A549 (cell line): Measurements from ENCODE around the gene CTDSPL. TPM values are rescaled to one million over a fixed set of nuclear protein-coding genes. Genes with fewer than 3 reads are reported as not detected.

Source experiments
- ATAC-seq, 2 experiments: fragments of 200-7000 bp in 1 of 2; fragments of >200 bp in 1 of 2; cut with Nextera tagmentation in 1 of 2; cut with Tn5 transposase in 1 of 2; 3 replicates each; pipeline versions ENCODE4 v1.8.0 to v1.9.1; 2018 to 2020; ENCODE audit warnings: mild to moderate bottlenecking in 1 of 2, moderate library complexity in 1 of 2
- CTCF ChIA-PET: fragments of 300-600 bp; sonication (Branson Sonifier 250); formaldehyde crosslinking; extraction: SDS; loops from one replicate; lab custom pipeline; 2021; ENCODE audit warnings: antibody characterized with exemption, inconsistent platforms; lab: Yijun Ruan, JAX
- POLR2A ChIA-PET: fragments of 350-600 bp; formaldehyde crosslinking; extraction: SDS; loops from one replicate; lab custom pipeline; 2021; ENCODE audit warnings: antibody characterized with exemption, inconsistent platforms; lab: Yijun Ruan, JAX
- DNase-seq, 2 experiments: peaks; one replicate each; pipeline versions ENCODE4 v3.0.0 to v3.0.0-alpha.2; 2011 to 2016; ENCODE audit warnings: low read depth in 1 of 2, low spot score in 1 of 2
- FAIRE-seq: peaks from 2 replicates; lab custom pipeline; 2011; peaks lifted over from hg19 to GRCh38; lab: Jason Lieb, UNC
- H3K27ac ChIP-seq, 2 experiments: fragments of >200 bp; sonication (Bioruptor Twin); formaldehyde crosslinking; 3 replicates each; pipeline ENCODE4 v1.5.1; 2016 to 2017
- H3K4me1 ChIP-seq: fragments of >200 bp; sonication (Bioruptor Twin); formaldehyde crosslinking; 3 replicates; pipeline ENCODE4 v1.6.1; 2016
- H3K4me2 ChIP-seq: fragments of >200 bp; sonication (Bioruptor Twin); formaldehyde crosslinking; 3 replicates; pipeline ENCODE4 v1.6.1; 2016
- H3K4me3 ChIP-seq: fragments of >200 bp; sonication (Bioruptor Twin); formaldehyde crosslinking; 3 replicates; pipeline ENCODE4 v1.5.1; 2016
- H3K9me3 ChIP-seq: fragments of >200 bp; sonication (Bioruptor Twin); formaldehyde crosslinking; 3 replicates; pipeline ENCODE4 v1.6.1; 2016
- ATOH8 ChIP-seq: fragments of 250-450 bp; sonication (Bioruptor Pico); IDR thresholded peaks from 2 replicates; pipeline ENCODE4 v1.5.0; 2020; ENCODE audit warnings: low read depth, mild to moderate bottlenecking, moderate library complexity
- CBX2 ChIP-seq: fragments of 200-600 bp; sonication (generic); IDR thresholded peaks from 2 replicates; pipeline ENCODE4 v1.6.1; 2016; ENCODE audit warnings: low read depth, mild to moderate bottlenecking, borderline replicate concordance
- CBX8 ChIP-seq: fragments of 200-600 bp; sonication (generic); IDR thresholded peaks from 2 replicates; pipeline ENCODE4 v1.6.1; 2016
- CEBPB ChIP-seq, 2 experiments: fragments of >200 bp in 1 of 2; sonication (Bioruptor Twin) in 1 of 2; formaldehyde crosslinking in 1 of 2; IDR thresholded peaks; 2 replicates each; pipeline ENCODE4 v1.6.1; 2012 to 2016
- E2F6 ChIP-seq: IDR thresholded peaks from 2 replicates; pipeline ENCODE4 v1.6.1; 2012; ENCODE audit warnings: low read depth, borderline replicate concordance
- EHF ChIP-seq: fragments of 250-450 bp; sonication (Bioruptor Pico); IDR thresholded peaks from 2 replicates; pipeline ENCODE4 v1.5.0; 2020; ENCODE audit warnings: mild to moderate bottlenecking
- EHMT2 ChIP-seq: fragments of 200-600 bp; sonication (generic); IDR thresholded peaks from 2 replicates; pipeline ENCODE4 v1.6.1; 2016; ENCODE audit warnings: antibody characterized with exemption, low read depth, mild to moderate bottlenecking, moderate library complexity
- EP300 ChIP-seq, 2 experiments: fragments of >200 bp; sonication (Bioruptor Twin); formaldehyde crosslinking; IDR thresholded peaks; 2 replicates in 1 of 2; 3 replicates in 1 of 2; pipeline ENCODE4 v1.6.1; 2016 to 2017
- FOSB ChIP-seq: fragments of 250-450 bp; sonication (Bioruptor Pico); IDR thresholded peaks from 2 replicates; pipeline ENCODE4 v1.5.0; 2020; ENCODE audit warnings: mild to moderate bottlenecking, moderate library complexity
- FOXS1 ChIP-seq: fragments of 250-450 bp; sonication (Bioruptor Pico); IDR thresholded peaks from 2 replicates; pipeline ENCODE4 v1.5.0; 2020; ENCODE audit warnings: mild to moderate bottlenecking, moderate library complexity
- JUNB ChIP-seq: fragments of >200 bp; sonication (Bioruptor Twin); formaldehyde crosslinking; IDR thresholded peaks from 2 replicates; pipeline ENCODE4 v1.6.1; 2016
- KDM5A ChIP-seq: fragments of 200-600 bp; sonication (generic); IDR thresholded peaks from 2 replicates; pipeline ENCODE4 v1.6.1; 2016; ENCODE audit warnings: antibody characterized with exemption, mild to moderate bottlenecking
- MAFK ChIP-seq: fragments of 450-650 bp; IDR thresholded peaks from 2 replicates; pipeline ENCODE4 v1.6.1; 2014; ENCODE audit not compliant: partially characterized antibody
- NR3C1 ChIP-seq: fragments of >200 bp; sonication (Bioruptor Twin); formaldehyde crosslinking; IDR thresholded peaks from 3 replicates; pipeline ENCODE4 v1.6.1; 2017
- PBX3 ChIP-seq: IDR thresholded peaks from 2 replicates; pipeline ENCODE4 v1.6.1; 2012
- POLR2A ChIP-seq: IDR thresholded peaks from 2 replicates; pipeline ENCODE4 v1.6.1; 2012; ENCODE audit warnings: mild to moderate bottlenecking, low read length
- POLR2AphosphoS2 ChIP-seq: conservative IDR thresholded peaks from 2 replicates; pipeline ENCODE4 v1.6.1; 2012; ENCODE audit warnings: low read length, improper control_type of control experiment, inconsistent platforms
- RARB ChIP-seq: fragments of 250-450 bp; sonication (Bioruptor Pico); IDR thresholded peaks from 2 replicates; pipeline ENCODE4 v1.8.0; 2021; ENCODE audit warnings: mild to moderate bottlenecking, moderate library complexity
- REST ChIP-seq: fragments of 200-600 bp; sonication (generic); IDR thresholded peaks from 2 replicates; pipeline ENCODE4 v1.6.1; 2016; ENCODE audit warnings: antibody characterized with exemption, mild to moderate bottlenecking, moderate library complexity
- RNF2 ChIP-seq: fragments of 200-600 bp; sonication (generic); IDR thresholded peaks from 2 replicates; pipeline ENCODE4 v1.6.1; 2016; ENCODE audit warnings: low read depth, mild to moderate bottlenecking, antibody characterized with exemption, moderate library complexity, borderline replicate concordance
- SMC3 ChIP-seq: fragments of >200 bp; sonication (Bioruptor Twin); formaldehyde crosslinking; IDR thresholded peaks from 3 replicates; pipeline ENCODE4 v1.6.1; 2018; ENCODE audit warnings: inconsistent platforms
- ZC3H11A ChIP-seq: fragments of 450-650 bp; IDR thresholded peaks from 2 replicates; pipeline ENCODE4 v1.6.1; 2014; ENCODE audit warnings: antibody characterized with exemption, mild to moderate bottlenecking
- ZNF302 ChIP-seq: fragments of 250-450 bp; sonication (Bioruptor Pico); IDR thresholded peaks from 2 replicates; pipeline ENCODE4 v1.9.0; 2021; ENCODE audit warnings: inconsistent platforms, mild to moderate bottlenecking, moderate library complexity
- WGBS: methylation state at CpG from one replicate; pipeline ENCODE4 v1.1.6; 2017; ENCODE audit errors: missing lambda C conversion rate; 5-methylcytosine and 5-hydroxymethylcytosine counted together
- polyA plus RNA-seq, 4 experiments: library from polyadenylated mRNA; depleted of rRNA in 3 of 4; stranded (reverse); fragments of >200 nt; fragmentation: RNase III in 1 of 4; extraction: RNeasy Plus Mini Kit Qiagen cat#74134 plus additional on column Dnase treatment in 1 of 4; gene quantifications; 2 replicates in 3 of 4; 3 replicates in 1 of 4; pipeline ENCODE4 v1.2.3, GENCODE V29; 2011 to 2017

CTDSPL gene
- polyA plus RNA-seq, 2 of the 4 experiments (the other 2 are of a cell fraction) = 9.9 to 35.1 TPM

GRCh38 chr3:37956723-37957538, 95.3 kb downstream of the CTDSPL start:
- ATAC-seq = no peak
- CTCF ChIA-PET = interaction anchor here (0.7 to 8.5 kb wide), 5 partner anchors 9 to 109 kb away, joined by 3 to 74 read pairs (median 4); no protein-coding TSS in a partner anchor
- Histone ChIP-seq H3K27ac (no peak overlapping the region), H3K4me2 (no peak overlapping the region), H3K9me3 (no peaks in the 10 kb centered on the region), H3K4me3 (no peak overlapping the region), H3K4me1 (0 out of 3 replicates have a peak, but pooled peaks cover 4% of the 10 kb centered on the region)
- WGBS = 81% methylated on average over 2 of the region's 2 CpGs
- POLR2A ChIA-PET = no interaction called here
- DNase-seq = no peak
- no peak for FAIRE-seq
- TF ChIP-seq NR3C1 (no peak), FOSB (no peak), PBX3 (no peak), CBX2 (no peak), ZC3H11A (no peak), KDM5A (no peak), SMC3 (no peak), ATOH8 (CRISPR knock-in tag) (no peak), FOXS1 (CRISPR knock-in tag) (no peak), CEBPB (IDR thresholded peaks at IDR 0.05) (no peak), CBX8 (no peak), ZNF302 (CRISPR knock-in tag) (no peak), JUNB (no peak), EHF (CRISPR knock-in tag) (no peak), POLR2AphosphoS2 (no peak), POLR2A (no peak), EHMT2 (no peak), MAFK (no peak), RARB (CRISPR knock-in tag) (no peak), EP300 (IDR thresholded peaks at IDR 0.05) (no peak)

GRCh38 chr3:37957539-37957936, 95.9 kb downstream of the CTDSPL start:
- Histone ChIP-seq H3K4me3 (no peak overlapping the region), H3K9me3 (no peaks in the 10 kb centered on the region), H3K4me2 (no peak overlapping the region), H3K4me1 (peaks cover 10% of the 10 kb centered on the region; the same call in 2 of the 3 replicates), H3K27ac (no peak overlapping the region)
- no peak for TF ChIP-seq FOSB
- no peak for TF ChIP-seq REST
- no peak for TF ChIP-seq E2F6
- TF ChIP-seq EHMT2 = no peak
- TF ChIP-seq RNF2 = no peak
- TF ChIP-seq NR3C1 = no peak
- 82% methylated on average over 7 of the region's 7 CpGs for WGBS
- FAIRE-seq = no peak
- ATAC-seq = no peak
- POLR2A ChIA-PET = no interaction called here
- CTCF ChIA-PET = interaction anchor here (1.6 to 8.5 kb wide), 3 partner anchors 8 to 17 kb away, joined by 4 to 74 read pairs (median 14); no protein-coding TSS in a partner anchor
- no peak for DNase-seq
